HFFc6 (cell line): ENCODE data around the gene FAM13A. TPM values are rescaled to one million over a fixed set of nuclear protein-coding genes. Genes with fewer than 3 reads are reported as not detected.
"Not testable (repeated sequence)": the region's sequence is repeated elsewhere in the genome, so short reads cannot be mapped to it uniquely, and the experiment has no call there.

Source experiments
- DNase-seq: peaks from one replicate; pipeline ENCODE4 v3.0.0-alpha.2; 2018
- H3K27ac Mint-ChIP-seq: 2 replicates; pipeline ENCODE4 v1.8.0; 2020; ENCODE audit warnings: mild to moderate bottlenecking, mixed read lengths
- H3K27me3 Mint-ChIP-seq: 2 replicates; pipeline ENCODE4 v1.8.0; 2021; ENCODE audit warnings: mild to moderate bottlenecking, moderate library complexity, mixed read lengths; ENCODE audit not compliant: insufficient read depth
- H3K36me3 Mint-ChIP-seq: 2 replicates; pipeline ENCODE4 v1.8.0; 2021; ENCODE audit warnings: low read depth, mixed read lengths
- H3K4me1 Mint-ChIP-seq: 2 replicates; pipeline ENCODE4 v1.8.0; 2020; ENCODE audit warnings: low read depth, mixed read lengths
- H3K4me3 Mint-ChIP-seq: 2 replicates; pipeline ENCODE4 v1.8.0; 2020; ENCODE audit warnings: mild to moderate bottlenecking, moderate library complexity, mixed read lengths
- H3K9me3 Mint-ChIP-seq: 2 replicates; pipeline ENCODE4 v1.8.0; 2020; ENCODE audit warnings: mild to moderate bottlenecking, mixed read lengths
- CTCF ChIP-seq: fragments of 200-600 bp; sonication (generic); IDR thresholded peaks from 2 replicates; pipeline ENCODE4 v1.5.0; 2021; ENCODE audit warnings: antibody characterized with exemption, mild to moderate bottlenecking
- total RNA-seq, 6 experiments: library from RNA; stranded (reverse); fragmentation: NEBNext Ultra II Directional; extraction: Animal tissue kit (Norgen Biotek cat#: 25700); gene quantifications; 2 replicates in 1 of 6; 3 replicates in 5 of 6; pipeline ENCODE4 v1.2.3, GENCODE V29; 2021

The FAM13A gene
- total RNA-seq, 6 experiments from 2014 or later: 8.0 to 11.2 (median 9.7) TPM

- Mint-ChIP-seq H3K36me3 (no peaks in the 10 kb centered on the region), H3K27ac (no peak overlapping the region), H3K9me3 (no peaks in the 10 kb centered on the region), H3K4me3 (no peak overlapping the region), H3K27me3 (no peaks in the 10 kb centered on the region), H3K4me1 (peaks cover 16% of the 10 kb centered on the region)
- no peak for TF ChIP-seq CTCF
- DNase-seq: no peak
These were observed 145.5 kb downstream of the FAM13A start for GRCh38 chr4:88911246-88912212.

DNA sequence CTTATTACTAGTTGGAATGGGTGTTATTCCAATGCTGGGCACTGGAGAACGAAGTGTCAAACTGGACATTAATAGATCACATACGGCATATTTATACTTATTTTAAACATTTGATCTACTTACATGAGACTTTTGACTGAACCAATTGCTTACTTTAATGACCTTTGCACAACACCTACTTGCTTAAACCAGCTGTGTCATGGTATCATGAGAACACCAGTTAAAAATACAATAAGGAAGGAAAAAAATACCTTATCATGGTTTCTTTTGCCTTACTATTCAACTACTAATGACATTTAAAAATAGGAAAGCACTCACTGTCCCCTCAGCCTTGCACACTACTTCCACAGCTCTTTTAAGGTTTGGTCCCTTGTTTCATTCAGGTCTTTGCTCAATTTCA is 146.9 kb downstream of the FAM13A start:
- Mint-ChIP-seq H3K27me3 (no peaks in the 10 kb centered on the region), H3K27ac (no peak overlapping the region), H3K4me3 (no peak overlapping the region)

GRCh38 chr4:88908521-88908920 is 148.5 kb downstream of the FAM13A start:
- H3K27me3 Mint-ChIP-seq: no peaks in the 10 kb centered on the region; the same call in 1 of the 2 replicates
- H3K9me3 Mint-ChIP-seq: no peaks in the 10 kb centered on the region
- no peak for TF ChIP-seq CTCF
- DNase-seq: no peak
- H3K36me3 Mint-ChIP-seq: peaks cover 17% of the 10 kb centered on the region
- H3K4me3 Mint-ChIP-seq: no peak overlapping the region
- H3K4me1 Mint-ChIP-seq: peaks cover 16% of the 10 kb centered on the region
- H3K27ac Mint-ChIP-seq: no peak overlapping the region

More for the DNA sequence above, 146.9 kb downstream of the FAM13A start:
- Mint-ChIP-seq H3K36me3 (peaks cover 7% of the 10 kb centered on the region; the same call in 1 of the 2 replicates), H3K4me1 (peaks cover 16% of the 10 kb centered on the region), H3K9me3 (no peaks in the 10 kb centered on the region)
- TF ChIP-seq CTCF: no peak
- DNase-seq: no peak

GRCh38 chr4:88908003-88908402 is 149.0 kb downstream of the FAM13A start:
- Mint-ChIP-seq H3K4me3 (no peak overlapping the region), H3K4me1 (peaks cover 16% of the 10 kb centered on the region), H3K27ac (no peak overlapping the region), H3K36me3 (peaks cover 22% of the 10 kb centered on the region), H3K27me3 (no peaks in the 10 kb centered on the region; the same call in 1 of the 2 replicates), H3K9me3 (peaks cover 2% of the 10 kb centered on the region; the same call in 1 of the 2 replicates)
- no peak for TF ChIP-seq CTCF
- DNase-seq: no peak

GRCh38 chr4:88907478-88907877 is 149.5 kb downstream of the FAM13A start:
- H3K4me3 Mint-ChIP-seq: no peak overlapping the region
- peaks cover 16% of the 10 kb centered on the region for H3K4me1 Mint-ChIP-seq
- no peak for DNase-seq
- no peak for TF ChIP-seq CTCF
- H3K27me3 Mint-ChIP-seq: no peaks in the 10 kb centered on the region; the same call in 1 of the 2 replicates
- no peak overlapping the region for H3K27ac Mint-ChIP-seq
- H3K36me3 Mint-ChIP-seq: peaks cover 27% of the 10 kb centered on the region
- H3K9me3 Mint-ChIP-seq: peaks cover 7% of the 10 kb centered on the region

- H3K4me3 Mint-ChIP-seq: not testable (repeated sequence)
- peaks cover 48% of the 10 kb centered on the region for H3K36me3 Mint-ChIP-seq
These were observed 152.7 kb downstream of the FAM13A start for GRCh38 chr4:88904240-88904639.

More at GRCh38 chr4:88904240-88904639, 152.7 kb downstream of the FAM13A start:
- not testable (repeated sequence) for H3K27ac Mint-ChIP-seq, DNase-seq, H3K27me3 Mint-ChIP-seq
- Mint-ChIP-seq H3K9me3 (peaks cover 26% of the 10 kb centered on the region), H3K4me1 (peaks cover 39% of the 10 kb centered on the region)
